HG02759 (cell line): ENCODE results near the gene LIPC.

Experiments used
- ATAC-seq: cut with Tn5 transposase; IDR thresholded peaks from one replicate; pipeline ENCODE4 v1.9.1; 2021; ENCODE audit warnings: mild to moderate bottlenecking, moderate library complexity; ENCODE audit not compliant: unreplicated experiment

The LIPC gene

GRCh38 chr15:58571491-58571890 is 139.7 kb downstream of the LIPC start:
- no peak for ATAC-seq

DNA sequence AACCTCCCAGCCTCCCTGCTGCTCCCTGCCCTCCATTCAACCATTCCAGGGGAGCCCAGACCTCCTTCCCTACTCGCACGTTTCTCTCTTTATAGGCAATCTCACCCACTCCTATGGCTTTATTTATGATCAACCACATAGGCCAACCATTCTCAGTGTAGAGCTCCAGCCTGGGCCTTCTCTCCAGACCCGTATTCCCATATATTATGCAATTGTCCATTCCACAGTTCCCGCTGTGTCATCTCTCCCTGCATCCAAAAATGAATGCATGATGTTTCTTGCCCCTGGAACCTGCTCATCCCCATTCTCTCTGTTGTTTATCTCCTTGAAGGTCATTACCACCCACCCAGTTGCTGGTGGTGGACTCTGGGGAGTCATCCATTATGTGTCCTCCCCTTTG is 140.7 kb downstream of the LIPC start:
- no peak for ATAC-seq

DNA sequence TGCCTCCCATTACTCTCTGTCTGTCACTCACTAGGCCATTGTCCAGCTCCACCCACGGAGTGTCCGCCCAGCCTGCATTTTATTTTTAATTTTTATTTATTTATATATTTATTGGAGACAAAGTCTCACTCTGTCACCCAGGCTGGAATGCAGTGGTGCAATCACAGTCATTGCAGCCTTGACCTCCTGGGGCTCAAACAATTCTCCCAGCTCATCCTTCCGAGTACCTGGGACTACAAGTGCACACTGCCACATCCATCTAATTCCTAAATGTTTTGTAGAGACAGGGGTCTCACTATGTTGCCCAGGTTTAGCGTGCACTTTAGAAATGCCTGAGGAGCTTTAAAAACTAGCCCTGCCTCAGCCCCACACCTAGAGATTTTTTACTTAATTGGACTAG is 141.5 kb downstream of the LIPC start:
- no peak for ATAC-seq

GRCh38 chr15:58574631-58575030 is 142.8 kb downstream of the LIPC start:
- no peak for ATAC-seq

DNA sequence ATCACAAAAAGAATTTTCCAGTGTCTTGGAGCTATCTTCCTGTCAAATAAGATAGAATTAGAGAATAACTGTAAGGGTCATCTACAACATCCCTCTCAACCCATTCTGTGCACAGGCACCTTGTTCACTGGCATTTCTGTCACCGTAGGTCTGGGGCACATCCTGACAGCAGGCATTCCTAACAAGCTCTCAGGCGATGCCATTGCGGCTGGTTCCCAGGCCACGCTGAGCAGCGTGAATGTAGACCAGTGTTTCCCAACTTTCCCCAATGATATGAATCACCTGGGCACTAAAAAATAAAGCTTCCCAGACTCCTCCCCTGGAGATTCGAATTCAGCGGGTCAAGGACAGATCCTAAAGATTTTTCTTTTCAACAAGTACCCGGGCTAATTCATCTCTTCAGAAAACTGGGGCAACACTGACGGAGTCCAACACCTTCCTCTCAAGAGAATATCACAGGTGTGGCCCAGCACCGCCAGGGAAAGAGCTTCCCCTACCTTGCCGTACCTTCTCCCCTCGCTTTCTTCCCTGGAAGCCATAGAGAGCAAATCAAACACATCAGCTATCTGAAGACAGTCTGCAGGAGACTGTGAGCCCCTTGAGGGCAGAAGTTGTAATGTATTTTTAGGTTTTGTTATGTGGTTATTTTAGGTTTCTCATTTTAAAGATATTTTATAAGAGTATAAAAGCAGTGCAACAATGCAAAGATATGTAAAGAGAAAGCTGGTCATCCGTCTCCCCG is 143.4 kb downstream of the LIPC start:
- no peak for ATAC-seq

GRCh38 chr15:58576657-58577056 is 144.9 kb downstream of the LIPC start:
- ATAC-seq: no peak

GRCh38 chr15:58582160-58582559 is 150.4 kb downstream of the LIPC start:
- ATAC-seq: no peak

- no peak for ATAC-seq
Observed at GRCh38 chr15:58583171-58583908, 151.5 kb downstream of the LIPC start.

DNA sequence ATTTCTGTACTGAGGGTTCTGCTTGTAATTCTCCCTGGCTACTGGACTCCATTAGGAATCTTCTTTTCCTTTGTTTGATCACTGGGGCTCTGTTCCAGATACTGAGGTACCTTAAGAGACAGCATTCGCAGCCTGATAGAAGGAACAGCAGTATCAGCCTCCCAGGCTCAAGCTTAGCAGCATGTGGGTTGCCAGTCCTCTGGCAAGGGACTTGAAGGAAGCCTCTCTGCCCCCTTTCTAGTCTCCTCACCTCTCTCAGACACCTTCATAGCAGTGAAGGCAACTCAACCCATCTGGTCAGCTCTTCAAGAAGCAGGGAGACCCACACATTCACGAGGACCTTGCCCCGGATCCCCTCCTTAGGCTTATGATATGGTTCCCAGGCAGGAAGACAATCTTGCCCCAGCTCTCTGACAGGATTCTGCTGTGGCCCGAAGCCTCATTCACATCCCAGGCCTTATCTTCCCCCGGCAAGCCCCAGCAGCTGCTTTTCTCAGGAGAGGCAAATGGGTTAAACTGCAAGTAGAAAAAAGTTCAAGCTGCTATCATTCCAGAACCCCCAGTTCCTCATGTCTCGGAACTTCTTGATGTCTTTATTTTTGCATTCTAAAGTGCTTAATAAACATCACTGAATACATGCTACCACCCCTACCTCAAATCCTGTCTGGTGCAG is 153.1 kb downstream of the LIPC start:
- ATAC-seq: no peak

GRCh38 chr15:58585693-58586443 is 154.1 kb downstream of the LIPC start:
- ATAC-seq: peak; percentile 61

GRCh38 chr15:58587486-58587885 is 155.7 kb downstream of the LIPC start:
- no peak for ATAC-seq

- ATAC-seq: no peak
Observed at GRCh38 chr15:58588096-58588495, 156.3 kb downstream of the LIPC start.

GRCh38 chr15:58589047-58589446 is 157.3 kb downstream of the LIPC start:
- ATAC-seq: no peak

DNA sequence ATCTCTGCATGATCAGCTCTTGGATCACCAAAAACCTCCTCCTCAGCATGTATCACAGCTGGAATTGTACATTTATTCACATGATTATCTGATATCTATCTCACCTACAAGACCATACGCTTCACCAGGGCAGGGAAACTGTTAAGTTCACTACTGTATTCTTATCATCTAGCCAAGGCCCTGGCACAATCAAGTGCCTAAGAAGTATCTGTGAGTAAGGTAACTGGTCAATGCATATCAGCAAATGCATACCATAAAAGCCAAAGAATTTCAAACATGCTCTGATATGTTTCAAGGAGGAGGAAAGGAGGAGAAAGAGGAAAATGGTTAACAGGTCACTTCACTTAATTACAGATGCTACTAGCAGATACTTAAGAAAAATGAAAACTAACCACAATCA is 158.4 kb downstream of the LIPC start:
- no peak for ATAC-seq

GRCh38 chr15:58590926-58591325 is 159.1 kb downstream of the LIPC start:
- no peak for ATAC-seq

DNA sequence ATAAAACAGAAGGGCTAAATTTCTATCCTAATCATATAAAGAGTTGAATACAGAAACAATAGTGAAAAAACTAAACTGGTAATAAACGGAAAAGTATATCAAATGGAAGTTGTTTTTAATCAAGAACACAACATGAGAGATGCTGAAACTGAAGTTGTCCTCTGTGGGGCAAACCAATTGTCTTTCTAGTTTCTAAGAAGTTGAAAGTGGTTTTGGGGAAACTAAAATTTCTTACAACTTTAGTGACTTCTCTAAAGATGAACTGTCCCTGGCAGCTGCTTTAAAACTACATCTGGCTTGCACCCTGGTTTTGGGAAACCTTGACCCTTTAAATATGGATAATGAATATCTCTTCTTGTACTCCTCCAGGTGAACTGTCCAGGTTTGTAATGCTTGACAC is 162.1 kb downstream of the LIPC start:
- no peak for ATAC-seq

GRCh38 chr15:58594898-58595297 is 163.1 kb downstream of the LIPC start:
- ATAC-seq: no peak

GRCh38 chr15:58595516-58596263 is 163.9 kb downstream of the LIPC start:
- no peak for ATAC-seq

- no peak for ATAC-seq
Observed at GRCh38 chr15:58597943-58598828, 166.4 kb downstream of the LIPC start.

DNA sequence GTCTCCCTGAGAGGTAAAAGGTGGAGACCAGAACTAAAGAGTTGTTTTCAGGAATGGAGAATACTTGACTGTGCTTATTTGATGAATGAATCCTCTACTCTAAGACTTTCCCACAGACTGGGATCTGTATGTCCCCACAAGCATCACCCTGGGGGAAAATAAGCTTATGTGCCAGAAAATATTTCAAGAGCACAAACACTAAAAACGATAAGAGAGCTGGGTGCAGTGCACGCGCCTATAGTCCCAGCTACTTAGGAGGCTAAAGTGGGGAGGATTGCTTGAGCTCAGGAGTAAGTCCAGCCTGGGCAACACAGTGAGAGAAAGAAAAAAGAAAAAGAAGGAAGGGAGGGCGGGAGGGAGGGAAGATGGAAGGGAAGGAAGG is 167.0 kb downstream of the LIPC start:
- ATAC-seq: no peak
